Astrocyte of the cerebellum (primary cell): ENCODE measurements around the gene ABCG4.

Experiments
- DNase-seq: peaks from one replicate; pipeline ENCODE4 v3.0.0-alpha.2; 2011; ENCODE audit warnings: low read depth
- H3K4me3 ChIP-seq: 2 replicates; pipeline ENCODE4 v1.5.1; 2011; ENCODE audit warnings: mild to moderate bottlenecking, low read depth, low read length, moderate library complexity
- in situ Hi-C: cut with HindIII; loops from 2 replicates; pipeline ENCODE4 v1.10.0; 2017; ENCODE audit warnings: low sequenced_read_pairs
- TF ChIP-seq, protein P1 (sequence below): IDR thresholded peaks from 2 replicates; pipeline ENCODE4 v1.5.1; 2012; ENCODE audit warnings: low read length, low read depth, moderate library complexity, mild to moderate bottlenecking; ENCODE audit errors: missing control alignments

The ABCG4 gene

DNA sequence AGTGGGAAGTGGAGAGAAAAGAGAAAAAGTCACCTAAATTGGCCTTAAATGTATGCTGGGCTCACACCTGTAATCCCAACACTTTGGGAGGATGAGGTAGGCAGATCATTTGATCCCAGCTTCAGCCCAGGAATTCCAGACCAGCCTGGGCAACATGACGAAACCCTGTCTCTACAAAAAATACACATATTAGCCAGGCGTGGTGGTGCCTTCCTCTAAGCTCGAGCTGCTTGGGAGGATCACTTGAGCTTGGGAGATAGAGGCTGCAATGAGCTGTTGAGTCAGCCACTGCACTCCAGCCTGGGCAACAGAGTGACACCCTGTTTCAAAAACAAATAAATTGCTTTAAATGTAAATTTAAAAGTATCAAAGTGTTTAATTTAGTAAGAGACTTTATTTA lies 61.2 kb downstream of the ABCG4 start:
- in situ Hi-C loops = no loop called here
- TF ChIP-seq, protein P1, sequence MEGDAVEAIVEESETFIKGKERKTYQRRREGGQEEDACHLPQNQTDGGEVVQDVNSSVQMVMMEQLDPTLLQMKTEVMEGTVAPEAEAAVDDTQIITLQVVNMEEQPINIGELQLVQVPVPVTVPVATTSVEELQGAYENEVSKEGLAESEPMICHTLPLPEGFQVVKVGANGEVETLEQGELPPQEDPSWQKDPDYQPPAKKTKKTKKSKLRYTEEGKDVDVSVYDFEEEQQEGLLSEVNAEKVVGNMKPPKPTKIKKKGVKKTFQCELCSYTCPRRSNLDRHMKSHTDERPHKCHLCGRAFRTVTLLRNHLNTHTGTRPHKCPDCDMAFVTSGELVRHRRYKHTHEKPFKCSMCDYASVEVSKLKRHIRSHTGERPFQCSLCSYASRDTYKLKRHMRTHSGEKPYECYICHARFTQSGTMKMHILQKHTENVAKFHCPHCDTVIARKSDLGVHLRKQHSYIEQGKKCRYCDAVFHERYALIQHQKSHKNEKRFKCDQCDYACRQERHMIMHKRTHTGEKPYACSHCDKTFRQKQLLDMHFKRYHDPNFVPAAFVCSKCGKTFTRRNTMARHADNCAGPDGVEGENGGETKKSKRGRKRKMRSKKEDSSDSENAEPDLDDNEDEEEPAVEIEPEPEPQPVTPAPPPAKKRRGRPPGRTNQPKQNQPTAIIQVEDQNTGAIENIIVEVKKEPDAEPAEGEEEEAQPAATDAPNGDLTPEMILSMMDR = no peak
- H3K4me3 ChIP-seq = no peak overlapping the region
- DNase-seq = no peak
